ENCODE measurements around the gene OSM.
A peak's percentile ranks its signal among the peaks of the same experiment; 100 is the strongest.

OSM gene

DNA sequence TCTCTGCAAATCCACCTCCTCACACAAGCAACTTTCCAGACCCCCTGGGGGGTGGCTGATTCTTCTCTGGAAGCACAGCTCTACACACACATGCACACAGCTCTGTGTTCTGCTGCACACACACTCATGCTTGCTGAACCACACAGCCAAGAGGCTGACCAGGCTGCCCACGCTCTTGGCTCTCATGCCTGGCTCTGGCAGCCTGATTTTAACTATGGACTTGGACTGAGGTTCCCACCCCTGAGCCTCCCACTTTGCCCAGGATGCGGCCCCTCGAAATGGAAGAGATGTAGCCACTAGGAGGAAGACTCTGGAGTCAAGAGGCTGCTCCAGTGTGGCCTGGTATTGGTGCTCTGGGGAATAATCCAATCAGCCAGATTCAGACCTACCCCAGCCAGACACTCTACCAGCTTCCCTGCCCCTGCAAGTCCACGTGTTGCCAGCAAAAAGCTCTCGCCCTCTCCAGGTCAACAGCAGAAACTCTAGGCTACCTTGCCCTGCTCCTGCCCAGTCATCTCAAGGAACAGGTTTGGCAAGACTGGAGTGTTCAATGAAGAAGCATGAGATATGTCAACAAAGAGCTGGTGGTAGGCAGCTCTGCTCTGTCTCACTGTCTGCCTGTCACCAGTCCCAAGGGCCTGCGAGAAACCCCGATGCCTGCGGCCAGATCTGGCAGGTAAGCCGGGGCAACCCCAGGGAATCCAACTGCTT, 31.5 kb upstream of the OSM start:
- DNase-seq (ENCODE audit: low read depth): no peak

GRCh38 chr22:30297276-30297990, 30.8 kb upstream of the OSM start:
- no peak for DNase-seq (ENCODE audit: low read depth)

DNA sequence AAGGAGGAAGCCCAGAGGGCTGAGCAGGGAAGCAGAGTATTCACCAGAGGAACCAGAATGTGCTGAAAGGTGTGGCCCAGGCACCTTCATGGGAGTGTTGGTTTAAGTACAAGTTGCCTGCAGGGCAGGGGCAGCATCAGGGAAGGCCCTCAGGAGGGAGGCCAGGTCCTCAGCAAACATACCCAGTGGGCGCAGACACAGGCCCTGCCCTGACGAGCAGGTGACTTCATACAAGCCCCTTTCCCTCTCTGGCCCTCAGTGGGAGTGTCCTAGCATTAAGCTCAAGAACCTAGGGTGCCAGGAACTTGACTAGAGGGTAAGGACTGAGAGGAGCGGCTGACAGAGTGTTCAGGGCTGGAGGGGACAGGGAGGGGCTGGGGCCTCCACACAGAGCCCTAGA, 30.2 kb upstream of the OSM start:
- no peak for DNase-seq (ENCODE audit: low read depth)

GRCh38 chr22:30296324-30296723, 29.7 kb upstream of the OSM start:
- DNase-seq (ENCODE audit: low read depth): no peak

DNA sequence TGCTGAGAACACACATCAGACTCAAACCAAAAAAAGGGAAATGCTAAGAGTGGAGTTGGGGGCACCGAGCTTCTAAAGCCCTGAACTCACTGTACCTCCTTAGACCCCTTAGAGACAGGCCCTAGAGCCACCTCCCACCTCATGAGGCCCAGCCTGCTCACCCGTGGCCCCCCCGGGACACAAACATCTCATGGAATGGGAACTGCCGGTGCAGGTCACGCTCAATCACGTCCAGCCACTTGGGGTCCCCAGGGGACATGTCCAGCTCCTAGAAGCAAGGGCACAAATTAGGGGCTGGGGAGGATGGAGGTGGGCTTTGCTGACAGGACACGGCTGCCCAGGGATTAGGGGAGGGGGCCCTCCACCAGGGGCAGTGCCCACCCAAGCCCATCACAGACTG, 28.9 kb upstream of the OSM start:
- no peak for DNase-seq (ENCODE audit: low read depth)

- no peak for DNase-seq (ENCODE audit: low read depth)
These were observed 28.2 kb upstream of the OSM start for GRCh38 chr22:30294830-30295229.

GRCh38 chr22:30294066-30294465, 27.4 kb upstream of the OSM start:
- no peak for DNase-seq (ENCODE audit: low read depth)

- no peak for DNase-seq (ENCODE audit: low read depth)
These were observed 26.4 kb upstream of the OSM start for GRCh38 chr22:30293026-30293425.

DNA sequence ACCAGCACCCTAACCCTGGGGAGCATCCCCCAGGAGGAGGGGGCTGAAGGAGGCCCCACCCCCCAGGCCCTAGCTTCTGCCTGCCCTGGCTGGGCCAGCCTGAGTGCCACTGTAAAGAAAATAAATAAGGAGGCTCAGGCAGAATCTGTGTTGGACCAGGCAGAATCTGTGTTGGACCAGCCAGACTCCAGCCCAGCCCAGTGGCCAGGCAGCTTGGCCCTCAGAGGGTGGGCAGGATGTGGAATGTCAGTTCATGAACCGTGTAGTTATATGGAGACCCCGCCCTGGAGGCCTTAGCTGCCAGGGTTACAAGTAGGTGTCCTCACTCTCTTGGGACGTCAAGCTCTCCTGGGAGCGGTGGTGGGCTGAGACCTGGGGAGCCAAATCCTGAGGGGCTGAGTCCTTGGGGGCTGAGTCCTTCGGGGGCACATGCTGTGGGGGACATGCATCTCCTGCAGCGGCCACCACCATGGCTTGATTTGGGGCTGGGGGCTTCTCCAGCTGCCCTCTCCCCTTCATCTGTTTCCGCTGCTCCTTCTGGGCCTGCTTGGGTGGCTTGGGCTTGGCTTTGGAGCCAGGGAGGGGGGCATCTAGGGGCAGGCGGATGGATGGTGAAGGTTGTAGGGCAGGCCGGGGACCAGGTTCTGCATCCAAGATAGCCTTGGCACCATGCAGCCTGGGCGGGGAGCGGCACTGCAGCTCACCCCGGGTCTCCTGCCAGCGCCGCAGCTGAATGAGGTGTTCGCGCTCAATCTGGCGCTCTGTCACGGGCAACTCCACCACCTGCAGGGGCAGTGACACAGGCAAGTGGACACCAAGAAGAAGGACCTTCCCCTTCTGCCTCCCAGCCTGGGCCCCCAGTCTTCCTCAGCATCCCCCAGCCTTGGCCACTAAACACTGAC, 25.7 kb upstream of the OSM start:
- DNase-seq (ENCODE audit: low read depth): no peak

- no peak for DNase-seq (ENCODE audit: low read depth)
These were observed 24.6 kb upstream of the OSM start for GRCh38 chr22:30291058-30291892.

DNA sequence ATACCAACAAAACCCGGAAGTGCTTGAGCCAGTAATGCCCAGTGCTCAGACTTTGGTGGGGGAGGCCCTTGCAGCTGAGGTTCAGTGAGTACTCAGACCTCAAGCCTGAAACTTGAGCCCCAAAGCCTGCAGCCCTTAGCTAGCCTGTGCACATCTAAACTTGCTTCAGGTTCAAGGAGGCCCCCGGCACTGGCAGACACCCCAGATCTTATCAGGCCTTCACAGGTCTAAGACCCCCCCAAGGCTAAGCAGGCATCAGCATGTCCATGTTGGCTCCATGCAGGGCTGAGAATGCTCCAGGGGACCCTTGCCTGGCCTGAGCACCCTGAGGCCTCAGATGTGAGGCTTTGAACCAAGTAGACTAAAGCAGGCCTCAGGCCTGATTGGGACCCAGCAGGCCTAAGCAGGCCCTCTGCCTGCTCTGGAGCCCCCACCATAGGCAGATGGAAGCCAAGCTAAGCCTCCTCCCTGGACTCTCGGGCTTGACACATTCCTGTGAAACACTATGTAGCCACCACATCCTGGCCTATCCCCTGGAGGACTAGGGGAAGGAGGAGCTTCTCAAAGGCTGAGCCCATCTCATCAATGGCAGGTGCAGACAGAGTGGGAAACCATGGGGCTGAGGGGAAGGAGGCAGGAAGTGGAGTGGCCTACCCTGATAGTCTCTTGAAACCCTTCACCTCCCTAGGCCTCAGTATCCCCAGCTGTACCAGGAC, 23.8 kb upstream of the OSM start:
- no peak for DNase-seq (ENCODE audit: low read depth)

- DNase-seq (ENCODE audit: low read depth): no peak
These were observed 23.3 kb upstream of the OSM start for GRCh38 chr22:30289980-30290313.

- DNase-seq (ENCODE audit: low read depth): peak; percentile 84
These were observed 22.7 kb upstream of the OSM start, which contains the start of gene CASTOR1 for GRCh38 chr22:30289141-30289979. TSS of gene CASTOR1 (minus strand) at chr22:30289505. CDS start at chr22:30289497, 8 bp downstream.

GRCh38 chr22:30288419-30289140, 21.9 kb upstream of the OSM start:
- no peak for DNase-seq (ENCODE audit: low read depth)

GRCh38 chr22:30287648-30288418, 21.2 kb upstream of the OSM start:
- DNase-seq (ENCODE audit: low read depth): peak; percentile 88

- DNase-seq (ENCODE audit: low read depth): peak; percentile 88
These were observed 20.4 kb upstream of the OSM start for GRCh38 chr22:30286813-30287647.

GRCh38 chr22:30286331-30286730, 19.7 kb upstream of the OSM start:
- DNase-seq (ENCODE audit: low read depth): no peak

DNA sequence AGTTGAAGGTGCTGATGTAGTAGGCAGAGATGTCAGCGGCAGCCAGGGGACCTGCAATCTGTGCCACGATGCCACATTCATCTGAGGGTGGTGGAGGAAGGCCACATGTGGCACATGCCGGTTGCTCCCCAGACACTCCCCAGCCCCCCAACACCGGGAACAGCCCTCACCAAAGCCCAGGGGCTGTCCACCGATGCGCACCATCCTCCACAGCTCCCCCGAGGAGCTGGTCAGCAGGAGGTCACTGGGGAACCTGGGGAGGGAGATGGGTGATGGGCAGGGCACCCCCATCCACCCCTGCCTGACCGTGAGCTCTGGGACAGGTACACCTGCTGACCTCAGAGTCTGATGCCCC, 19.2 kb upstream of the OSM start:
- no peak for DNase-seq (ENCODE audit: low read depth)
